ENCODE measurements around the gene DCTN2.
"Not testable (repeated sequence)": the region's sequence is repeated elsewhere in the genome, so short reads cannot be mapped to it uniquely, and the experiment has no call there.

DCTN2 gene

DNA sequence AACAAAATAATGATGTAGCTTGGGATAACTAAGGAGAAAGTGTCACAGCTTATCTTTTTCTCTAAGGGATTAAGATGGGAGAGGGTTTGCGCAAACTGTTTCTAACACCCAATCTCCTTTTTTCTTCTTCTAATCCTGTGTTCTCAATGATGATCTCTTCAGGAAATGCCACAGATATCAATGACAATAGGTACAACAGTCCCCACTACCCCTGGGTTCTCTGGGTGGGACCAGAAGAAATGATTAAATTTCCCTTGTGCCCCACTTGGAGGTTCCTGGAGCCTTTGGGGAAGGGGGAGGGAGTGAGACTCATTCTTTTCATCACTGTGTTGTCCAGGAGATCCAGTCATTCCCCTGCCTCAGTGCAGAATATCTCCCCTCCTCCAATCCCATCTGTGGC lies 35.4 kb upstream of the DCTN2 start:
- no peak for ATAC-seq
- no peaks in the 10 kb centered on the region for H3K4me1 Mint-ChIP-seq
- no peaks in the 10 kb centered on the region for H3K9me3 Mint-ChIP-seq
- DNase-seq = no peak
- peaks cover 3% of the 10 kb centered on the region for H3K27me3 Mint-ChIP-seq
- H3K36me3 Mint-ChIP-seq (ENCODE audit: low read depth) = no peaks in the 10 kb centered on the region
- H3K4me3 Mint-ChIP-seq = no peak overlapping the region
- H3K27ac Mint-ChIP-seq = no peak overlapping the region

DNA sequence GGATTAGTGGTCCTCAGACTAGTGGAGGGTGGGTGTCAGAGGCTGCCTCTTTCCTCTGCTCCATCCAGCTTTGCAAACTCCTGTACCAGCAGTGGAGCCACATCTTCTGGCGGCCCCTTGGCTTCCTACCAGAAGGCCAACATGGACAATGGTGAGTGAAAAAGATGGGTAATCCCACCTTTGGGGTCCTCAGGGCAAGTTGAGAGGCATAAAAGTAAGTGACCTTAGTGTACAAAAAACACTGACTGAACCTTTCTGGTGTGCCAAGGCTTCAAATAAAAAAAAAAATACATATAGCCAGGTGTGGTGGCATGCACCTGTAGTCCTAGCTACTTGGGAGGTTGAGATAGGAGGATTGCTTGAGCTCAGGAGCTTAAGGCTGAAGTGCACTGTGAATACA lies 34.8 kb upstream of the DCTN2 start:
- no peaks in the 10 kb centered on the region for H3K36me3 Mint-ChIP-seq (ENCODE audit: low read depth)
- DNase-seq (no peak), ATAC-seq (no peak)
- no peaks in the 10 kb centered on the region for H3K9me3 Mint-ChIP-seq
- H3K4me1 Mint-ChIP-seq = no peaks in the 10 kb centered on the region
- peaks cover 3% of the 10 kb centered on the region for H3K27me3 Mint-ChIP-seq
- no peak overlapping the region for H3K4me3 Mint-ChIP-seq
- no peak overlapping the region for H3K27ac Mint-ChIP-seq

DNA sequence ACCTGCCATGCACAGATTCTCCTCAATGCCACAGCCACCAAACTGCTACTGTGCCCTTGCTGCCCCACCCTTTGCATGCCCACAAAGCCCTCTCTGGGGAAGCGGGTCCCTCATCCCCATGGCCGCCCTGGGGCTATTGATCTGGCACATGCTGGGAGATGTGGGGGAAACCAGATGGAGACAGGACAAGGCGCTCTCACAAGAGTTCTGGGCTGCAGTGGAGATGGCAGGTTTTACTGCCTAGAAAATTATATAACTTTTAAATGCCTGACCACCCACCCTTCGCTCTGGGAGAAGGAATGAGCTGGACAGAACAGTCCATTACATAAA lies 33.4 kb upstream of the DCTN2 start:
- Mint-ChIP-seq H3K4me3 (no peak overlapping the region), H3K36me3 (ENCODE audit: low read depth) (no peaks in the 10 kb centered on the region), H3K4me1 (no peaks in the 10 kb centered on the region), H3K9me3 (no peaks in the 10 kb centered on the region), H3K27me3 (peaks cover 3% of the 10 kb centered on the region), H3K27ac (no peak overlapping the region)
- DNase-seq (no peak), ATAC-seq (no peak)

DNA sequence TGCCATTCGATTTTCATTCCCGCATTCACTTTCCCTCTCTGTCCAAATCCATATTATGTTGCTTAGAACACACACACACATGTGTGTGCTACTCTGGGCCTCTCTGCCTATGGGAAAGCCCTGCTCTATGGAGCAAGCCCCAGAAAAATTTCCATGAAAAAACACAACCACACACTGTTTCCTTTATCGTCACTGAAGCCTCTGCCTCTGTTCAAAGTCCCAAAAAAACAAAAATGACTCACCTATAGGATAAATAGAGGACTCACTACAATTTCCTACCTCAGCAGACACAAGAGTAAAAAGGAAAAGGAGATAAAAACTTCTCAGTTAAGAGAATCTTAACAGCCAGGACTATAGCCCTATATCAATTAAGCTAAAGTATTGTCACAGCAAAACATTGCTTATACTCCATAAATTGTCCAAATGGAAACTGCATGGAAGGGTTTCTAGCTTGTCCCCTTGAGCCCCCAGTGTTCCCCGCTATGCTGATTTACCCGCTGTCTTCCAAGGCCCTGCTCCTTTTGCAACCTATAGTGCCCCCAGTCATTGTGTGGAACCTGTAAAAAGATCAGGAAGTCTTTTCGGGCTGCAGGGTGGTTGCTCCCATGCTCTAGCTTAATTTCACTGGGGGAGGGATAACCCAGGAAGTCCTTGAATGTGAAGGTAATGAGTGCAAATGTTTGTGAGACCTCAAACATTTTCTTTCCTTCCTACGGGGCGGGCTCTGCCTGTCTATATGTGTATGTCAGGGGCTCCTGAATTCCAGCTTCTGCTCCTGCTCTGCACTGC lies 32.9 kb upstream of the DCTN2 start:
- Mint-ChIP-seq H3K27me3 (peaks cover 3% of the 10 kb centered on the region), H3K4me1 (no peaks in the 10 kb centered on the region), H3K36me3 (ENCODE audit: low read depth) (no peaks in the 10 kb centered on the region), H3K27ac (no peak overlapping the region), H3K9me3 (no peaks in the 10 kb centered on the region), H3K4me3 (no peak overlapping the region)
- DNase-seq = no peak
- no peak for ATAC-seq

DNA sequence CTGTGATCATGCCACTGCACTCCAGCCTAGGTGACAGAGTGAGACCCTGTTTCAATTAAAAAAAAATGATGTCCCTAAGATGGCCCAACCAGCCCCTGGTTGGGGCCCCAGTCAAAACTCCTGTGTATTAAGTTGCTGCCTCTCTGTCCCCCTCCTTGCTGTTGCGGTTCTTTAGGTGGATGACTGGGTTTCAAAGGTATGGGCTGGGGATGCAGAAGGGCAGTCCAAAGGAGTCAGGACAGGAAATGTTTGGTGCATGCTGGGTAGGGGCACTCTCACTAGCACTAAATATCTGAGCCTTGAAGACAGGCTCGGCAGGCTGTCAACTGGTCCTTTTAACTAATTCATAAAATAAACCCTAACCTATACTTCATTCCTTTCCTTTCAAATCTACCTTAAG lies 32.0 kb upstream of the DCTN2 start:
- Mint-ChIP-seq H3K27me3 (peaks cover 3% of the 10 kb centered on the region), H3K36me3 (ENCODE audit: low read depth) (no peaks in the 10 kb centered on the region), H3K4me1 (no peaks in the 10 kb centered on the region), H3K9me3 (no peaks in the 10 kb centered on the region), H3K27ac (no peak overlapping the region), H3K4me3 (no peak overlapping the region)
- ATAC-seq (no peak), DNase-seq (no peak)

DNA sequence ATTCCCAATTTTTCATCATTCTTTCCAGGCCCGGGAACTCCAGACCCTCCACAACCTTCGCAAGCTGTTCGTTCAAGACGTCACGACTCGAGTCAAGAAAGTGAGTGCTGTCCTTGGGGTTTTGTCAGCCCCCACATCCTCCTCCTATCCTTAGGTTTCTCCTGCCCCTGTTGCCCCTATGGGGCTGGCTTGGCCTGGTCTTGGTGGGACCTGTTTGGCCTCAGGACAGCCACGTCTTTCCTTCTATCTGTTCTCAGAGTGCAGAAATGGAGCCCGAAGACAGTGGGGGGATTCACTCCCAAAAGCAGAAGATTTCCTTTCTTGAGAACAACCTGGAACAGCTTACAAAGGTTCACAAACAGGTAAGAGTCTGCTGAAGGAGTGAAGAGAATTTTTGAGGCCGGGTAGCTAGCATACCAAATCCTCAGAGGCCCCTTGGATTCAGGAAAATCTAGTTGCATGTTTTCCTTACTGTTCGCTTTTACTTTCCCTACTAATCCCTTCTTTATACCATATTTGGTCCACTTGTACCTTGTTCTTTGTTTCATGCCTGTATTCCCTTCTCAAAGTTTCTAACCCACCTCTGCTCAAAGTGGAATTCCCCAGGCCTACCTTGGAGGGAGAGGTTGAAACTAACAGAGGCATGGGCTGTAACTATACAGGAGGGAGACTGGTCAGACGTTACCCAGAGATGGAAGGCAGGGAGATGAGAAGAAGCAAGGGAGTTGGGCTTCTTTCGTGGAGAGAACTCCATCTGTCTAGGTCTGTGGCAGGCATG lies 31.2 kb upstream of the DCTN2 start:
- Mint-ChIP-seq H3K4me3 (no peak overlapping the region), H3K4me1 (no peaks in the 10 kb centered on the region), H3K9me3 (no peaks in the 10 kb centered on the region), H3K27ac (no peak overlapping the region), H3K36me3 (ENCODE audit: low read depth) (no peaks in the 10 kb centered on the region), H3K27me3 (peaks cover 2% of the 10 kb centered on the region)
- ATAC-seq (no peak), DNase-seq (no peak)

DNA sequence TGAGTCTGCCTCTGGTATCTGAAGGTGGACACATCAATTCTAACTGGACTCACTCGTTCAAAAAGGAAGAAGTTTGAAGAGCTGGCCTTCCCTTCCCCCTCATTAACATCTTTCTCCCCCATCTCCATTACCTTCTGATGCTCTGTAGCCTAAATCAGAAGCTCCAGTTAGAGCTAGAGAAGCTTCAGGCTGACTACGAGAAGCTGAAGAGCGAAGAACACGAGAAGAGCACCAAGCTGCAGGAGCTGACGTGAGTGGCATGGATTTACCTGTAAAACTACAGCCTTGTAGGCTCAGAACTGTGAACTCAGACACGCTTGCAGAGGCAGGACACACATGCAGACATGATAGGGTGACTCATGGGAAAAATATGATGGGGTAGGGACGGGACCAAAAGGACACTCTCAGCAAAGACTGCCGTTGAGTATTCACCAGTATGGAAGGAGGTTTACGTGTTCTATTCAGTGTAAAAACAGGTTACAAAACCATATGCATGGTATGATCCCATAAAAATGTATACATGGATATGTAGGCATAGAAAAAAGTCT lies 29.7 kb upstream of the DCTN2 start:
- ATAC-seq = no peak
- Mint-ChIP-seq H3K27ac (no peak overlapping the region), H3K36me3 (ENCODE audit: low read depth) (no peaks in the 10 kb centered on the region), H3K4me3 (no peak overlapping the region), H3K9me3 (no peaks in the 10 kb centered on the region), H3K27me3 (no peaks in the 10 kb centered on the region), H3K4me1 (no peaks in the 10 kb centered on the region)
- DNase-seq = no peak

DNA sequence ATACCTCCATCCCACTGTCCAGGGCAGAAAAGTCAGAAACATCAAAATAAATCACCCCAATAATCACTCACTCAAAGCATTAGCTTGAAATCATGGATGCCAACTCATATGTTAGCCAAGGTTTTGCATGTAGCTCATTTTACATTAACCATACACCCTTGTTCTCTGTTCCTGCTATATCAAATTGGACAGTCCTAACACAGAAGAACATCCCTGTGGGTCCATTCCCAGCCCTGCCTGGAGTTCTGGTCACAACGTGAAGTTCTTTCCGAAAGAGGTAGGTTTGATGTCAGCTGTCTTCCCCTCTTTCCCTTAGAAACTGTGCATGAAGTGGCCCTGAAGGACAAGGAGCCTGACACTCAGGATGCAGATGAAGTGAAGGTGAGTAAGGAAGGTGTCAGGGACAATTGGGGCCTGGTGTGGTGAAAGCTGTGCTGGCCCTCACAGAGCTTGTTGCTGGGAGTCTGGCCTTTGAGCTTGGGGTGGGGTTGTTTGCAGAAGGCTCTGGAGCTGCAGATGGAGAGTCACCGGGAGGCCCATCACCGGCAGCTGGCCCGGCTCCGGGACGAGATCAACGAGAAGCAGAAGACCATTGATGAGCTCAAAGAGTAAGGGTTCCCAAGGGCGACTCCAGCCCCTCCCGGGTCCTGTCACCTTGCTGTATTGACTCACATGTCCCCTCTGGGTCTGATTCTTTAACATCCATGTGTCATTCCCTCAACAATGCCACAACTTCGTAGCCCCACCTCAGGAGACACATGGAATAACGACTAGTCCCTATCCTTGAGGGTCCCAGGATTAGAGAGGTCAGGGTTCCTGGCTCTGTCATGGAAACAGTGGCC lies 29.0 kb upstream of the DCTN2 start:
- no peaks in the 10 kb centered on the region for H3K4me1 Mint-ChIP-seq

DNA sequence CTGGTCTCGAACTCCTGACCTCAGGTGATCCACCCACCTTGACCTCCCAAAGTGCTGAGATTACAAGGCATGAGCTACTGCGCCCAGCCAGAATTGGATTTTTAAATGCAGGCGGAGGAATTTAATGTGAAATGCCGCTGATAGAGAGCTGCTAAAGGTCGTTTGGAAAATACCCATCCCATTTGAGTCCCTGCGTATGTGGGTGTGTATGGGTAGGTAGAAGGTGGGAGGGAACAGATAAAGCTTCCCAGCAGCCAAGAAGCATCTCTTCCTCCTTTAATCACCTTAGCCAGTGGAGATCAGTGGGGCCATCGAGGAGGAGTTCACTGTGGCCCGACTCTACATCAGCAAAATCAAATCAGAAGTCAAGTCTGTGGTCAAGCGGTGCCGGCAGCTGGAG lies 27.8 kb upstream of the DCTN2 start:
- Mint-ChIP-seq H3K27ac (no peak overlapping the region), H3K27me3 (no peaks in the 10 kb centered on the region), H3K4me1 (no peaks in the 10 kb centered on the region), H3K9me3 (no peaks in the 10 kb centered on the region), H3K36me3 (ENCODE audit: low read depth) (no peaks in the 10 kb centered on the region), H3K4me3 (no peak overlapping the region)
- DNase-seq = no peak
- no peak for ATAC-seq

More for the DNA sequence above, 29.0 kb upstream of the DCTN2 start:
- DNase-seq = no peak
- ATAC-seq = no peak
- no peak overlapping the region for H3K4me3 Mint-ChIP-seq
- H3K27ac Mint-ChIP-seq = no peak overlapping the region
- no peaks in the 10 kb centered on the region for H3K27me3 Mint-ChIP-seq
- no peaks in the 10 kb centered on the region for H3K9me3 Mint-ChIP-seq
- no peaks in the 10 kb centered on the region for H3K36me3 Mint-ChIP-seq (ENCODE audit: low read depth)

DNA sequence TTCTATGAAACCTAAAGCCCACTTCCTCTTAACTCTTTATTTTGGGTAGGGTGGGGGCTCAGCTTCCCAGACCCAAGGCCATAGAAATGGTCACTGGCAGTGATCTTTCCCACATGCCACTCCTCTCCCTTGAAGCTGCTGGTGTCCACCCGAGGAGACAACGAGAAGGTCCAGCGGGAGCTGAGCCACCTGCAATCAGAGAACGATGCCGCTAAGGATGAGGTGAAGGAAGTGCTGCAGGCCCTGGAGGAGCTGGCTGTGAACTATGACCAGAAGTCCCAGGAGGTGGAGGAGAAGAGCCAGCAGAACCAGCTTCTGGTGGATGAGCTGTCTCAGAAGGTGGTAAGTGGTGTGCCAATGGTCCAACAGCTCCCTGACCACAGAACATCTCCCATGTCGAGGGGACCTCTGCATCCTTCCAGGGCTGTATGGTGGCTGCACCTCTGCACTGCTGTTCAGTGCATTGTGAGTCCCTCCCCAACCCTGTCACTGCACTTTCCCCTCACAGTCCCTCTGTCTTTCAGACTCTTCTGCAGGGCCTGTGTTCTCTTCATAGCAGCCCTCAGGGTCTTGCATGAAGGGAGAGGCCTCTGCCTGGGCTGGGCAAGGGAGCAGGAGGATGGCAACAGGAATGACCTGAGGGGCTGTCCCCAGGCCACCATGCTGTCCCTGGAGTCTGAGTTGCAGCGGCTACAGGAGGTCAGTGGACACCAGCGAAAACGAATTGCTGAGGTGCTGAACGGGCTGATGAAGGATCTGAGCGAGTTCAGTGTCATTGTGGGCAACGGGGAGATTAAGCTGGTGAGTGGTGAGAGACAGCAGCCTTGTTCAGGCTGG lies 25.2 kb upstream of the DCTN2 start:
- Mint-ChIP-seq H3K27me3 (no peaks in the 10 kb centered on the region), H3K4me3 (no peak overlapping the region)

DNA sequence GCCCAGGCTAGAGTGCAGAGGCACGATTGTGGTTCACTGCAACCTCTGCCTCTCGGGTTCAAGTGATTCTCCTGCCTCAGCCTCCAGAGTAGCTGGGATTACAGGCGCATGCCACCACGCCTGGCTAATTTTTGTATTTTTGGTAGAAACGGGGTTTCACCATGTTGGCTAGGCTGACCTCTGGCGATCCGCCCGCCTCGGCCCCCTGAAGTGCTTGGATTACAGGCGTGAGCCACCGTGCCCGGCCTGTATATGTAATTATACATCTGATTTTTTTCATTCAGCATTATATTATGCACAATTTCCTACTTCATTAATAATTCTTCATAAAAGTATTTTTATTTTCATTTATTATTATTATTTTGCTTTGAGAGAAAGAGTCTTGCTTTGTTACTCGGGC lies 23.4 kb upstream of the DCTN2 start:
- H3K9me3 Mint-ChIP-seq; H3K4me1 Mint-ChIP-seq; H3K36me3 Mint-ChIP-seq (ENCODE audit: low read depth); ATAC-seq; H3K27me3 Mint-ChIP-seq; H3K27ac Mint-ChIP-seq; H3K4me3 Mint-ChIP-seq; DNase-seq: not testable (repeated sequence)

More for the DNA sequence above, 25.2 kb upstream of the DCTN2 start:
- Mint-ChIP-seq H3K9me3 (no peaks in the 10 kb centered on the region), H3K36me3 (ENCODE audit: low read depth) (no peaks in the 10 kb centered on the region), H3K4me1 (no peaks in the 10 kb centered on the region), H3K27ac (no peak overlapping the region)
- DNase-seq (no peak), ATAC-seq (no peak)

DNA sequence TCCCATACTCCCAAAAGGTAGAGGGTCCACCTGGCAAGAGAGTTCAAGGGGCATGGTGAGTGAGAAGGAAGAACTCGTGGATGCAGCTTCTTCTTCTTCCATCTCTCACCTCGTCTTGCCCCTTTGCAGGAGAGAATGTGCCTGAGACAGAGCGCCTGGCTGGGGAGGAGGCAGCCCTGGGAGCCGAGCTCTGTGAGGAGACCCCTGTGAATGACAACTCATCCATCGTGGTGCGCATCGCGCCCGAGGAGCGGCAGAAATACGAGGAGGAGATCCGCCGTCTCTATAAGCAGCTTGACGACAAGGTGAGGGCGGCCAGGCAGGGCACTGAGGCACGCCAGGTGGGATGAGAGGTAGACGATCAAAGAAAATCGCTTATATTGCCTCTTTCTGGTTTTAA lies 22.9 kb upstream of the DCTN2 start:
- no peak overlapping the region for H3K4me3 Mint-ChIP-seq
- no peaks in the 10 kb centered on the region for H3K36me3 Mint-ChIP-seq (ENCODE audit: low read depth)
- no peaks in the 10 kb centered on the region for H3K27me3 Mint-ChIP-seq
- H3K4me1 Mint-ChIP-seq = no peaks in the 10 kb centered on the region
- no peaks in the 10 kb centered on the region for H3K9me3 Mint-ChIP-seq
- ATAC-seq (no peak), DNase-seq (no peak)
- H3K27ac Mint-ChIP-seq = no peak overlapping the region

DNA sequence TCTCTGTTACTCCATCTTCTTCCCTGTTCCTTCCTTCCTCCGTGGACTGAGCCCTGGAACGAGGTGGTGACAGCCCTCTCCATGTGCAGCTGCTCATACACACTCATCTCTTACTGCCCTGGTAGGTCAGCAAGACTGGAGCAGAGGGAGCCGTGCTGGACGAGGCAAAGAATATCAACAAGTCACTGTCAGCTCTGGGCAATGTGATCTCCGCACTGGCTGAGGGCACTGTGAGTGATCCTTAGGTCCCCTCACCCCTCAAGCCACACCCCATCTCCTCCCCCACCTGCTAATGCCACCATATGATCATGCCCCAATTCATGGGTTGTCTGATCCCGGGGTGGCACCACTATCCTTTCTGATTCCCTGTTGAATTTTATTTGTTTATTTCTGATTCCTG lies 21.8 kb upstream of the DCTN2 start:
- no peaks in the 10 kb centered on the region for H3K36me3 Mint-ChIP-seq (ENCODE audit: low read depth)
- no peaks in the 10 kb centered on the region for H3K27me3 Mint-ChIP-seq
- H3K9me3 Mint-ChIP-seq = no peaks in the 10 kb centered on the region
- H3K4me1 Mint-ChIP-seq = no peaks in the 10 kb centered on the region
- no peak for DNase-seq
- no peak overlapping the region for H3K4me3 Mint-ChIP-seq
- no peak for ATAC-seq
- H3K27ac Mint-ChIP-seq = no peak overlapping the region

DNA sequence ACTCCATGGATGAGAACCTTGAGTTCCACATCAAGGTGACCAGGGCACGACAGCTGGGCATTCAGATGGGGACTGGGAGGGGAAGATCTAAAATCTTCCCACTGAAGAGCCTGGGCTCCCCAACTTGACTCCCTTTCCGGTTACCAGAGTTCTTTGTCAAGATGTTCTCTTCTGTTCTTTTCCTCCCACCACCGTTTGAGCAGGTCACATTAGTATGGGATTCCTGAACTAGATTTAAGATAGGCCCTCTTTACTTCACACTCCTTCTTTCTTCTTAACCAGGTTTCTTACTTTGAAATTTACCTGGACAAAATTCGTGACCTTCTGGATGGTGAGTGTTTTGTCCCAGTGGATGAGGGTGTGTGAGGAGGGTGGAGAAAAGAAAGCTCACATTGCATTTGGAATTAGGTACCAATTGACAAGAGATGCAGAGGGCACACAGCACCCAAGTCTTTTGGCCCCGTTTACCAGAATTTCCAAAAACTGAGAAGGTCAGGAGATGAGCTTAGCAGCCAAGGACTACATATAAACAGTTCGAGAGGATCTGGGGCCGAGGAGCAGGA lies 17.3 kb upstream of the DCTN2 start:
- Mint-ChIP-seq H3K9me3 (no peaks in the 10 kb centered on the region), H3K4me1 (no peaks in the 10 kb centered on the region), H3K4me3 (no peak overlapping the region), H3K36me3 (ENCODE audit: low read depth) (no peaks in the 10 kb centered on the region), H3K27me3 (no peaks in the 10 kb centered on the region), H3K27ac (no peak overlapping the region)
- ATAC-seq (no peak), DNase-seq (no peak)

Data from activated naive CD8-positive, alpha-beta T cell treated with anti-CD3 and anti-CD28 coated beads, Interleukin-2, amount 50 U/mL, for 24 hours (primary cell).